Testis (tissue), 3 donors: Measurements from ENCODE around the gene NMB. TPM values are rescaled to one million over a fixed set of nuclear protein-coding genes. Genes with fewer than 3 reads are reported as not detected.

Experiments used
- DNase-seq: peaks from one replicate; pipeline ENCODE4 v3.0.0-alpha.2; 2019
- H3K27ac ChIP-seq, 2 donors: fragments of 200-600 bp; sonication (generic); one replicate each; pipeline ENCODE4 v1.5.1; 2019
- H3K27me3 ChIP-seq: fragments of 200-600 bp; sonication (generic); one replicate; pipeline ENCODE4 v1.5.1; 2019
- H3K36me3 ChIP-seq: fragments of 200-600 bp; sonication (generic); one replicate; pipeline ENCODE4 v1.5.1; 2017; ENCODE audit warnings: low read depth; ENCODE audit errors: missing control alignments
- H3K4me1 ChIP-seq: fragments of 200-600 bp; sonication (generic); one replicate; pipeline ENCODE4 v1.5.1; 2019
- H3K4me3 ChIP-seq, 2 donors: fragments of 200-600 bp; sonication (generic); one replicate each; pipeline ENCODE4 v1.5.1; 2017 to 2019
- H3K9me3 ChIP-seq: fragments of 200-600 bp; sonication (generic); one replicate; pipeline ENCODE4 v1.5.1; 2017
- POLR2A ChIP-seq: fragments of 450-650 bp; IDR thresholded peaks from one replicate; pipeline ENCODE4 v1.6.1; 2017; ENCODE audit warnings: antibody characterized with exemption, mild to moderate bottlenecking, moderate library complexity
- WGBS, 2 donors: methylation state at CpG; one replicate each; pipeline ENCODE4 v1.1.5; 2018; 5-methylcytosine and 5-hydroxymethylcytosine counted together
- intact Hi-C: fragments of 100-400 bp; cut with DNase I; formaldehyde crosslinking; loops from one replicate; pipeline ENCODE4 v1.15.1; 2023; ENCODE audit warnings: low total_unique reads
- polyA plus RNA-seq: library from polyadenylated mRNA; stranded (reverse); fragments of 350-450 nt; fragmentation: Illumina TruSeq; extraction: RNeasy Lipid Tissue Mini Kit (QIAGEN cat#74804); gene quantifications from one replicate; pipeline ENCODE4 v1.2.3, GENCODE V29; 2014; ENCODE audit warnings: low read depth, low replicate concordance; ENCODE audit not compliant: insufficient read depth
- total RNA-seq, 2 donors: library from RNA; depleted of rRNA; stranded (reverse); fragments of >200 nt; gene quantifications; one replicate each; pipeline ENCODE4 v1.2.3, GENCODE V29; 2016
- TF ChIP-seq, protein P1 (sequence below), 3 experiments: fragments of 450-650 bp in 2 of 3; fragments of 200-600 bp in 1 of 3; sonication (generic) in 1 of 3; IDR thresholded peaks; one replicate each; pipeline ENCODE4 v1.5.1; 2016 to 2019; ENCODE audit warnings: antibody characterized with exemption in 3 of 3, mild to moderate bottlenecking in 2 of 3, moderate library complexity in 1 of 3

Gene NMB
- total and polyA plus RNA-seq, 3 donors from 2014 or later, result 7.5 to 17.5 (median 11.0) TPM

DNA sequence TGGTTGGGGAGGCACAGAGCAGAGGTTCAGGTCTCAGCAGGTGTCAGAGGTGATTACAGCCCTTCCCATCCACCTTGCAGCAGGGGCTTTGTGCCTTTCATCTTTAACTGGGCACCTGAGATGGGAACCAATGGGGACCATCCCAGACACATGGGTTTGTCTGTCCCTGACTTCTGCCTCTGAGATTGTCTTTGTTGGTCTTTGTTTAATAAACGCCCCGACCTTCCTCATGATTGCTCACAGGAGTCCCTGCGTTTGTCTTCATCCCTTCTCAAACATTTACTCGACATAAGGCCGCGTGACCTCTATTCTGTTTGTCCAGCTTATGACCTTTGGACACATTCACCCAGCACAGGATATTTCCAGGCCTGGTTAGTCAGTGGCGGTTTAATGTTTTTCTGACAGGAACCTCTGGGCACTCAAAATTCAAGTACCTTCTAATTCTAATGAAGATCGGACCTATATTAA is 51.3 kb downstream of the NMB start:
- Histone ChIP-seq H3K27me3 (no peaks in the 10 kb centered on the region), H3K4me3 (no peak overlapping the region), H3K27ac (no peak overlapping the region), H3K36me3 (no peaks in the 10 kb centered on the region), H3K4me1 (no peaks in the 10 kb centered on the region), H3K9me3 (no peaks in the 10 kb centered on the region)
- TF ChIP-seq, protein P1, sequence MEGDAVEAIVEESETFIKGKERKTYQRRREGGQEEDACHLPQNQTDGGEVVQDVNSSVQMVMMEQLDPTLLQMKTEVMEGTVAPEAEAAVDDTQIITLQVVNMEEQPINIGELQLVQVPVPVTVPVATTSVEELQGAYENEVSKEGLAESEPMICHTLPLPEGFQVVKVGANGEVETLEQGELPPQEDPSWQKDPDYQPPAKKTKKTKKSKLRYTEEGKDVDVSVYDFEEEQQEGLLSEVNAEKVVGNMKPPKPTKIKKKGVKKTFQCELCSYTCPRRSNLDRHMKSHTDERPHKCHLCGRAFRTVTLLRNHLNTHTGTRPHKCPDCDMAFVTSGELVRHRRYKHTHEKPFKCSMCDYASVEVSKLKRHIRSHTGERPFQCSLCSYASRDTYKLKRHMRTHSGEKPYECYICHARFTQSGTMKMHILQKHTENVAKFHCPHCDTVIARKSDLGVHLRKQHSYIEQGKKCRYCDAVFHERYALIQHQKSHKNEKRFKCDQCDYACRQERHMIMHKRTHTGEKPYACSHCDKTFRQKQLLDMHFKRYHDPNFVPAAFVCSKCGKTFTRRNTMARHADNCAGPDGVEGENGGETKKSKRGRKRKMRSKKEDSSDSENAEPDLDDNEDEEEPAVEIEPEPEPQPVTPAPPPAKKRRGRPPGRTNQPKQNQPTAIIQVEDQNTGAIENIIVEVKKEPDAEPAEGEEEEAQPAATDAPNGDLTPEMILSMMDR (IDR thresholded peaks at IDR 0.05), result no peak
- TF ChIP-seq POLR2A, result no peak
- DNase-seq, result no peak
- intact Hi-C loops, result no loop called here
- 86 to 90% methylated on average over 8 of the region's 8 CpGs for WGBS, 2 donors

- H3K27ac ChIP-seq, result no peak overlapping the region
- H3K4me3 ChIP-seq, result no peak overlapping the region
- intact Hi-C loops, result no loop called here
- DNase-seq, result no peak
- 86% methylated on average over 2 of the region's 2 CpGs for WGBS, 2 donors
- no peaks in the 10 kb centered on the region for H3K4me1 ChIP-seq
- H3K9me3 ChIP-seq, result no peaks in the 10 kb centered on the region
- H3K27me3 ChIP-seq, result no peaks in the 10 kb centered on the region
- TF ChIP-seq POLR2A, result no peak
- TF ChIP-seq, protein P1 (IDR thresholded peaks at IDR 0.05), result no peak
- no peaks in the 10 kb centered on the region for H3K36me3 ChIP-seq
These were observed 52.5 kb downstream of the NMB start for GRCh38 chr15:84605554-84605882.

Other genes with a start within 250 kb of the NMB start
- gene ZSCAN2, start 57.2 kb downstream of the NMB start, total RNA-seq, result 10 to 100 TPM; 15.3 to 16.1 TPM
- gene ZSCAN2, start 57.2 kb downstream of the NMB start, polyA plus RNA-seq, result 18.6 TPM
- gene WDR73, start 3.9 kb downstream of the NMB start, total RNA-seq, result 10 to 100 TPM; 40.4 to 49.1 TPM
- gene WDR73, start 3.9 kb downstream of the NMB start, polyA plus RNA-seq, result 38.4 TPM
- gene SEC11A, start 57.9 kb upstream of the NMB start, total RNA-seq, result 10 to 100 TPM; 67.7 to 88.9 TPM
- 121 TPM for gene SEC11A, start 57.9 kb upstream of the NMB start, polyA plus RNA-seq
- 10 to 100 TPM; 36.7 to 40.8 TPM for gene ZNF592, start 90.4 kb upstream of the NMB start, total RNA-seq
- 39.6 TPM for gene ZNF592, start 90.4 kb upstream of the NMB start, polyA plus RNA-seq
- gene ALPK3, start 159.2 kb upstream of the NMB start, total RNA-seq, result 1 to 10 TPM; 4.1 to 5.0 TPM
- 3.0 TPM for gene ALPK3, start 159.2 kb upstream of the NMB start, polyA plus RNA-seq
- under 1 TPM; 0.31 TPM for gene SLC28A1, start 226.5 kb upstream of the NMB start, total RNA-seq
- gene SLC28A1, start 226.5 kb upstream of the NMB start, polyA plus RNA-seq, result 0.26 TPM